Measurements from ENCODE around the gene PHF2.

The PHF2 gene

DNA sequence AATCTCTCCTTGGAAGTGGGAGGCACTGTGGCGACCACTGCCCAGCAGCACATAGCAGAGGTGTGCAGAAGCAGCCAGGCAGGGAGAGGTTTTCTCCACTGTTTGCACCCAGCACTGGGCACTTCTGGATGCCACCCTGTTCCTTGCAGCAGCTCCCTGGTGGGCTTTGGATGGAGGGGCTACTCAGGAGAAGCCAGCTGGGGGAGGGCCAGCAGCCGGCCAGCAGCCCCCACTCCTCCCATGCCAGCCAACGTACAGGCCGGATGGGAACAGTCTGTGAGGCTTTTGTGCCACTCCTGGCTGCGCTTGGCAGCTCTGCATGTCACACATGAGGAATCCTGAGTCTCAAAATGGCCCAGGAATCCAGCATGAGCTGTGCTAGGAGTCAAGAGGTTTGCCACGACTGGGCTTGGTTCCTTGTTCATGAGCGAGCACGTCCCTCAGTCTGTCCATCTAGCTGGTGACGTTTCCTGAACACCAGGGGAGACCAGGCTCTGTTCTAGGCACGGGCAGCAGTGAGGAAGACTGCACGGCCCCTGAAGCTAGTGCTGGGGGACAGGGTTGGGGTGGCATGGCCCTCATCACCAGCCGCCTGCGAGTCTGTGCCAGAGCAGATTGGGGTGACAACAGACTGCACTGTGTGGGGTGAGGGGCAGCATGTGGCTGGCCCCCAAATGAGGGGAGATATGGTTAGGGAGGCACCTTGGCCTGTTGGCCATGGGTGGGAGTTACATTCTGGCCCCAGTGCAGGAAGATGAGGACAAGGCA lies 10.1 kb downstream of the PHF2 start:
- POLR2A ChIA-PET = no interaction called here
- DNase-seq (ENCODE audit: extremely low spot score) = no peak
- TF ChIP-seq ELF4 (IDR thresholded peaks at IDR 0.05) (no peak), FOXM1 (IDR thresholded peaks at IDR 0.05; ENCODE audit: borderline replicate concordance) (no peak), FOXA1 (IDR thresholded peaks at IDR 0.05) (no peak), ZNF384 (IDR thresholded peaks at IDR 0.05) (no peak), HDGF (IDR thresholded peaks at IDR 0.05; ENCODE audit: borderline replicate concordance) (no peak), TARDBP (IDR thresholded peaks at IDR 0.05) (no peak), L3MBTL2 (conservative IDR thresholded peaks at IDR 0.05) (no peak), NFRKB (IDR thresholded peaks at IDR 0.05) (no peak), ARNT (IDR thresholded peaks at IDR 0.05) (no peak), SUZ12 (IDR thresholded peaks at IDR 0.05) (no peak), SP1 (IDR thresholded peaks at IDR 0.05) (no peak), BHLHE40 (IDR thresholded peaks at IDR 0.05; ENCODE audit: borderline replicate concordance) (no peak), FOXK2 (IDR thresholded peaks at IDR 0.05) (no peak), CTBP1 (IDR thresholded peaks at IDR 0.05; ENCODE audit: borderline replicate concordance) (no peak), LEF1 (IDR thresholded peaks at IDR 0.05; ENCODE audit: borderline replicate concordance) (no peak)
- TF ChIP-seq, protein P1, sequence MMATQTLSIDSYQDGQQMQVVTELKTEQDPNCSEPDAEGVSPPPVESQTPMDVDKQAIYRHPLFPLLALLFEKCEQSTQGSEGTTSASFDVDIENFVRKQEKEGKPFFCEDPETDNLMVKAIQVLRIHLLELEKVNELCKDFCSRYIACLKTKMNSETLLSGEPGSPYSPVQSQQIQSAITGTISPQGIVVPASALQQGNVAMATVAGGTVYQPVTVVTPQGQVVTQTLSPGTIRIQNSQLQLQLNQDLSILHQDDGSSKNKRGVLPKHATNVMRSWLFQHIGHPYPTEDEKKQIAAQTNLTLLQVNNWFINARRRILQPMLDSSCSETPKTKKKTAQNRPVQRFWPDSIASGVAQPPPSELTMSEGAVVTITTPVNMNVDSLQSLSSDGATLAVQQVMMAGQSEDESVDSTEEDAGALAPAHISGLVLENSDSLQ (IDR thresholded peaks at IDR 0.05) = no peak
- CTCF ChIA-PET = interaction anchor here (0.7 kb wide), 1 partner anchor 498 kb away, joined by 3 read pairs; no protein-coding TSS in a partner anchor

DNA sequence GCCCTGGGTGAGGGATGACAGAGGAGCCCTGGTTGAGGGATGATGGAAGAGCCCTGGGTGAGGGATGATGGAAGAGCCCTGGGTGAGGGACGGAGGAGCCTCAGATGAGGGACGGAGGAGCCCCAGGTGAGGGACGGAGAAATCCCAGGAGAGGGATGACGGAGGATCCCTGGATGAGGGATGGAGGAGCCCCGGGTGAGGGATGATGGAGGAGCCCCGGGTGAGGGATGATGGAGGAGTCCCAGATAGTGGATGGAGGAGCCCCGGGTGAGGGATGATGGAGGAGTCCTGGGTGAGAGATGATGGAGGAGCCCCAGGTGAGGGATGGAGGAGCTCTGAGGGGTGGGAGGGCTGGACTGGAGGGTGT lies 10.9 kb downstream of the PHF2 start:
- CTCF ChIA-PET = no interaction called here
- TF ChIP-seq ZNF384 (IDR thresholded peaks at IDR 0.05) = no peak
- no peak for DNase-seq (ENCODE audit: extremely low spot score)
- POLR2A ChIA-PET = no interaction called here

DNA sequence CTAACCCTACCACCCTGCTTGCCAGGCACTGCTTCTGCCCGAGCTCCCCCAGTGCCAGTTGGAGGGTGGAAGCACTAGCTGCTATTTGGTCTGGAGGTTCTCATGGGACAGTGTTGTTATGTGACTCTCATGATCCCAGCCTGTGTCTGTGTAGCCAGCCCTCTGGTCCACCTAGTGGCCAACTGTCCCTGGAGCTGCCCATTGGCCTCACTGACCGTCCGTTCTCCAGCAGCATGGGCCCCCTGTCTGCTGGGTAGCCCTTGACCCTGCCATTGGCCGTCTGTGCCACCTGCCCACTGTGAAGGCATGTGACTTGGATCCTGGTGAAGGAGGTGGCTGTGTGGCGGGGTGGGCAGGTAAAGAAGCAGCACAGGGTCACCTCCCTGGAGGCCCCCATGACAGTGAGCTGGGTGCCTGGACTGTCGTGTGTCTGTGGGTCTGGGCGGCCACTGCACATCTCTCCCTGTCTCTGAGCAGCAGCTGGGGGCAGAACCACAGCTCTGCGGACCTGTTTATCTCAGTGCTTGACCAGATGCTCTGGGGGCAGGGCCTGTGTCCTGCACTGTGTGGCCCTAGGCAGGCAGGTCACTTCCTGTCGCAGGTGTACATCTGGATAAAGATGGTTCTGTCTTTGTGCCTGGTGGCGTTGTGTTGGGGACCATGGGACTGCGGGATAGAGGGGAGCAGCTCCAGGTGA lies 11.4 kb downstream of the PHF2 start:
- no peak for DNase-seq (ENCODE audit: extremely low spot score)
- ChIA-PET POLR2A (no interaction called here), CTCF (no interaction called here)
- TF ChIP-seq LEF1 (IDR thresholded peaks at IDR 0.05; ENCODE audit: borderline replicate concordance) = no peak

DNA sequence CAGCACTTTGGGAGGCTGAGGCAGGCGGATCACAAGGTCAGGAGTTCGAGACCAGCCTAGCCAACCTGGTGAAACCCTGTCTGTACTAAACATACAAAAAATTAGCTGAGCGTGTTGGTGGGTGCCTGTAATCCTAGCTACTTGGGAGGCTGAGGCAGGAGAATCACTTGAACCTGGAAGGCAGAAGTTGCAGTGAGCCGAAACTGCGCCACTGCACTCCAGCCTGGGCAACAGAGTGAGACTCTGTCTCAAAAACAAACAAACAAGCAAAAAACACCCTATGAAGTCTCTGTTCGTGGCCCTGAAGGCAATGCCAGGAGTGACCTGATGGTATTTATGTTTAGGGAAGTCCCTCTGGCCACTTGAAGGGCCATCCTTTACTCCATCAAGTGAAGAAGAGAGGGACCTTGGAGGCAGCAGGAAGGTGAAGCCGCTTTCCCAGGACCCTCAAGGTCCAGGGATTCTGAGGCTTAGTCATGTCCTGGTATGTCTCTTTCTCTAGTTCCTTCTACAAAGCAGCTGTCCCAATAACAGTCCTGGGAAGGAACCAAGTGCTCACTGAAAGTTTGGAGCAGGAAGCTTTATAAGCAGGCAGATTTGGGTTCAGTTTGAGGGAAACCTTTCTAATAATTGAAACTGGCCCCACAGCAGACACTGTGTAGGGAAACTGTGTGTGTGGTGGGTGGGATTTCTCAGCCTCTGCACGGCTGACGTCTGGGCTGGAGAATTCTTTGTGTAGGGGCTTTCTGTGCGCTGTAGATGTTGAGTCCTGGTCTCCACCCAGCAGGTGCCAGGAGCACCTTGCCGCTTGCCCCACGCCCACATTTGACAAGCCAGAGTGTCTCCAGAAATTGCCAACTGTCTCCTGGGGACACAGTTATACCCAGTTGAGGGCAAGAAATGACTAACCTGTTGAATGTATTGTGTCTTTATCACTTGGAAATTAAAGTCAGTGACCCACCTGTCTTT lies 12.5 kb downstream of the PHF2 start:
- TF ChIP-seq CTBP1 (IDR thresholded peaks at IDR 0.05; ENCODE audit: borderline replicate concordance) = no peak
- TF ChIP-seq ZNF384 (IDR thresholded peaks at IDR 0.05) = no peak
- TF ChIP-seq HDGF (IDR thresholded peaks at IDR 0.05; ENCODE audit: borderline replicate concordance) = no peak
- no peak for TF ChIP-seq FOXK2 (IDR thresholded peaks at IDR 0.05)
- no peak for TF ChIP-seq ELF4 (IDR thresholded peaks at IDR 0.05)
- TF ChIP-seq L3MBTL2 (conservative IDR thresholded peaks at IDR 0.05) = no peak
- CTCF ChIA-PET = no interaction called here
- POLR2A ChIA-PET = no interaction called here
- DNase-seq (ENCODE audit: extremely low spot score) = no peak

DNA sequence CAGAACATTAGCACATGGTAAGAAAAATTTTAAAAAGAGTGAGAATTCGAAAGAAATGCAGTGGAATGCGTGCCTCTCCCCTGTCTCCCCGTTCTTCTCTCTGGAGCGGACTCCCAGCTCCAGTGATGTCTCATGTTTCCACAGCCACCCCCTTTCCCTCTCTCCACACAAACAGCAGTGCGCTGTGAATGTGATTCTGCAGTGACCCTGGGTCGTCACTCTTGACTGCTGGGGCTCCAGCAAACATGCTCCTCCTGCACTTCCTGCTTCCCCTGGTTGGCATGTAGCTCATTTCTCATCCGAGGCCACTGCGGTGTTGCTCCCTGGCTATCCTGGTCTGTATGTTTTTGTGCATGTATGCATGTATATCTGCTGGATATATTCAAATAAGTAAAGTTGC lies 13.3 kb downstream of the PHF2 start:
- no peak for DNase-seq (ENCODE audit: extremely low spot score)
- ChIA-PET CTCF (no interaction called here), POLR2A (no interaction called here)
- no peak for TF ChIP-seq FOXK2 (IDR thresholded peaks at IDR 0.05)
- TF ChIP-seq CTBP1 (IDR thresholded peaks at IDR 0.05; ENCODE audit: borderline replicate concordance) = no peak
- no peak for TF ChIP-seq ZNF384 (IDR thresholded peaks at IDR 0.05)
- no peak for TF ChIP-seq BHLHE40 (IDR thresholded peaks at IDR 0.05; ENCODE audit: borderline replicate concordance)

DNA sequence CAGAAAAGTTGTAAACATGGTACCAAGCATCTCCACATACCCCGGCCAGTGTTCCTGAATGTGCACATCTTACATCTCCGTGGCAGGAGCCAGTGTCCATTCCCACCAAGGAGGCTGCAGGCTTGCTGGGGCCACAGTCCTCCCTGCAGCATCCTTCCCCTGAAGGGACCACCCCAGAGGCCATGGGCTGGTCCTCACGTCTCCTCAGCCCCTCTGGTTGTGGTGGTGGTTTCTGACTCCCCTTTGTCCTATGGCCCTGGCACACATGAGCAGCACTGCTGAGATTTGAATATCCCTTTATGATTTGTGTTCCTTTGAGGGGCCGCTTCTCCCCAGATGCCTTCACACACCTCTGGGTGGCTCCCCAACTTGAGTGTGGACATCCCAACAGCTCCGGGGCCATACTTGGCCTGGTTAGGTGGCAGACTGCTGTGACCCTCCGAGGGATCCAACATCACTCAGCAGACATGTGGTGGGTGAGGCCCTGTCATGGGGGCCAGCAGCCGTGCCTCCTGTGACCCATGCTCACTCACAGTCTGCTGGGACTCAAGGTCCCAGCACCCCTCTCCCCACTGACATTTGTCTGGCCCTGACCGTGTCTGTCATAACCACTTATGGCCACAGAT lies 14.3 kb downstream of the PHF2 start:
- POLR2A ChIA-PET = interaction anchor here (0.9 kb wide), 1 partner anchor 24 kb away, joined by 4 read pairs; no protein-coding TSS in a partner anchor
- DNase-seq (ENCODE audit: extremely low spot score) = no peak
- no peak for TF ChIP-seq CTBP1 (IDR thresholded peaks at IDR 0.05; ENCODE audit: borderline replicate concordance)
- TF ChIP-seq ZNF384 (IDR thresholded peaks at IDR 0.05) = no peak
- no peak for TF ChIP-seq FOXA1 (IDR thresholded peaks at IDR 0.05)
- TF ChIP-seq SP1 (IDR thresholded peaks at IDR 0.05) = no peak
- TF ChIP-seq, protein P1 (IDR thresholded peaks at IDR 0.05) = no peak
- no peak for TF ChIP-seq LEF1 (IDR thresholded peaks at IDR 0.05; ENCODE audit: borderline replicate concordance)
- TF ChIP-seq FOXK2 (IDR thresholded peaks at IDR 0.05) = no peak
- TF ChIP-seq NFRKB (IDR thresholded peaks at IDR 0.05) = no peak
- no peak for TF ChIP-seq FOXM1 (IDR thresholded peaks at IDR 0.05; ENCODE audit: borderline replicate concordance)
- TF ChIP-seq SUZ12 (IDR thresholded peaks at IDR 0.05) = no peak
- no peak for TF ChIP-seq HDGF (IDR thresholded peaks at IDR 0.05; ENCODE audit: borderline replicate concordance)
- no peak for TF ChIP-seq BHLHE40 (IDR thresholded peaks at IDR 0.05; ENCODE audit: borderline replicate concordance)
- TF ChIP-seq ARNT (IDR thresholded peaks at IDR 0.05) = no peak
- no peak for TF ChIP-seq TARDBP (IDR thresholded peaks at IDR 0.05)
- CTCF ChIA-PET = interaction anchor here (1.0 kb wide), 1 partner anchor 9 kb away, joined by 3 read pairs; no protein-coding TSS in a partner anchor

Measured in HEK293T (cell line).